T47D (cell line): ENCODE data around the gene C10orf143.
A peak's percentile ranks its signal among the peaks of the same experiment; 100 is the strongest.
"Not testable (repeated sequence)": the region's sequence is repeated elsewhere in the genome, so short reads cannot be mapped to it uniquely, and the experiment has no call there.

Source experiments
- DNase-seq, 2 experiments: peaks; one replicate each; pipeline versions ENCODE4 v3.0.0 to v3.0.0-alpha.2; 2011 to 2012; ENCODE audit warnings: low read depth in 1 of 2, low spot score in 1 of 2
- JUND ChIP-seq: IDR thresholded peaks from 2 replicates; pipeline ENCODE4 v1.6.1; 2012; ENCODE audit warnings: low read depth
- in situ Hi-C: cut with HindIII; loops from 2 replicates; pipeline ENCODE4 v1.10.0; 2016; ENCODE audit warnings: low sequenced_read_pairs, low pct_unique_long_range_greater_than_20kb

The C10orf143 gene

GRCh38 chr10:130128922-130129321 is 18.3 kb upstream of the C10orf143 start:
- in situ Hi-C loops, result no loop called here
- no peak for DNase-seq
- TF ChIP-seq JUND, result no peak

DNA sequence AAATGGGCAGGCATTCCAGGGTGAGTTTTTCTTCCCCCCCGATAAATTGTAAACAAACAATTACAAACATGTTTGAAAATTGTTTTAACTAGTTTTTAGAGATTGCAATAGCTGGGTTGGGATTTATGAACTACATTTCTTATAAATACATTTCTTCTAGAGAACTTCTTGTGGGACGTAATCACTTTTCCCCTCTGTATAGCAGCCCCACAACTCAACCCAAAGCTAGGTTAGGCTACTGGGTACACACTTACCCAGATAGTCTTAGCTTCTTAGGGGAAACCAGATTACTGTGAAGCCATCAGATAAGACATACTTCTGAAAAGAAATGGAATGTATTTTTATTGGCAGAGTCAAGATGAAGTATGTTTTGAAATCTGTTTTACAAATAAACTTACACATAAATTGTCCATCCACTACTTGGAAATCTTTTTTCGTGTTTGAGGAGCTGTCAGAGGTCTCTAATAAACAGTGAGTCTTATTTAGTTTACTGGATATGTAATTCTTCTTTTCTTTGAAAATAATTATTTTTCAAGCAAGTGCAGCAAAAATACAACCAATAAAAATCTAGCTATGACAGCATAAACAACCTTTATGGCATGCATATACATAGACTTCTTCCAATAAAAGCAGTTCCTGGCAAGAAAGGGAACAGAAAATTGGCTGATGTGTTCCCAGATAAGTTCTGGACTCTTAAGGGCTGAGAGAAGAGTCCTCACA is 17.6 kb upstream of the C10orf143 start:
- no peak for TF ChIP-seq JUND
- in situ Hi-C loops, result no loop called here
- no peak for DNase-seq

- TF ChIP-seq JUND, result no peak
- in situ Hi-C loops, result no loop called here
- peak; percentile 81 to 82 for DNase-seq
Observed at GRCh38 chr10:130127364-130128061, 16.9 kb upstream of the C10orf143 start.

DNA sequence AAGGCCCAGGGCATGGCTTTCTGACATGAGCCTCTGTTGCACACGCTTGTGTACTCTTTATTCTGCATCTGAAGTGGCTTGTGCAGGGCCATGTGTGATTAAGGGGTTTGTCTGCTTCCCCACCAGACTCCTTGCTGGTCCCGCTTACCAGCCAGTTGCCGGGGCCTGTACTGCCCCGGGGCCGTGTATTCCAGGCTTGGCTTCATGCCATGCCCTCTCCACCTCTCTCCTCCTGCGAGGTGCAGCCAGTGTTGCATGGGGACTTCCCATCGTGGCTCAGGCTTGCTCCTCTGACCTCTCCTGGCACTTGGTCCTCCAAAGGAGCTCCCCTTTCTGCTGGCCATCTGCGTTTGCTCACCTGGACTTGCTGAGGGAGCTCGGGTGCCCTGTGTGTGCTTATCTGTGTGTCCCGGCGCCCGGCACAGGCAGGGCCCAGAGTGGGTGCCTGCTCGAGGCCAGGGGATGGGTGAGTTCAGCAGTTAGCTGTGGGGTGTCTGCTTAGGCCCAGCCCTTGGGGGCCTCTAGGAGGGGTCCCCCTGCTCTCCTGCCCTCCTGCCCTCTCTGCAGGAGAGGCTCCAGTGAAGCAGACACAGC is 11.0 kb upstream of the C10orf143 start:
- no peak for DNase-seq
- in situ Hi-C loops, result no loop called here
- TF ChIP-seq JUND, result no peak

- DNase-seq, in situ Hi-C loops: not testable (repeated sequence)
Observed at GRCh38 chr10:130117535-130117934, 6.9 kb upstream of the C10orf143 start.

DNA sequence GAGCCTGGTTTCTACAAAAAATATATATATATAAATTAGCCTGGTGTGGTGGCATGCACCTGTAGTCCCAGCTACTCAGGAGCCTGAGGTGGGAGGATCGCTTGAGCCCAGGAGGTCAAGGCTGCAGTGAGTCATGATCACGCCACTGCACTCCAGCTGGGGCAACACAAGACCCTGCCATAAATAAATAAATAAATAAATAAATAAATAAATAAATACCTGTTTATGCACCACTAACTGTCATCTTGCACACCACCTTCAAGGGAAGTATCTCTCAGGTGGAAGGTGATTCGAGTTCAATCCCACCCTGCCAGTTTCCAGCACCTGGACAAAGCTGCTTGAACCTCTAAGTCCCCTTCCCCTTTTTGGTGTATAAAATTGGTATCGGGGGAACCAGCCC is 6.3 kb upstream of the C10orf143 start:
- DNase-seq, in situ Hi-C loops: not testable (repeated sequence)

- in situ Hi-C loops, result no loop called here
- no peak for TF ChIP-seq JUND
- no peak for DNase-seq
Observed at GRCh38 chr10:130112821-130113220, 2.2 kb upstream of the C10orf143 start.

- DNase-seq, result no peak
- no peak for TF ChIP-seq JUND
- in situ Hi-C loops, result no loop called here
Observed at GRCh38 chr10:130111852-130112180, 1.2 kb upstream of the C10orf143 start.

DNA sequence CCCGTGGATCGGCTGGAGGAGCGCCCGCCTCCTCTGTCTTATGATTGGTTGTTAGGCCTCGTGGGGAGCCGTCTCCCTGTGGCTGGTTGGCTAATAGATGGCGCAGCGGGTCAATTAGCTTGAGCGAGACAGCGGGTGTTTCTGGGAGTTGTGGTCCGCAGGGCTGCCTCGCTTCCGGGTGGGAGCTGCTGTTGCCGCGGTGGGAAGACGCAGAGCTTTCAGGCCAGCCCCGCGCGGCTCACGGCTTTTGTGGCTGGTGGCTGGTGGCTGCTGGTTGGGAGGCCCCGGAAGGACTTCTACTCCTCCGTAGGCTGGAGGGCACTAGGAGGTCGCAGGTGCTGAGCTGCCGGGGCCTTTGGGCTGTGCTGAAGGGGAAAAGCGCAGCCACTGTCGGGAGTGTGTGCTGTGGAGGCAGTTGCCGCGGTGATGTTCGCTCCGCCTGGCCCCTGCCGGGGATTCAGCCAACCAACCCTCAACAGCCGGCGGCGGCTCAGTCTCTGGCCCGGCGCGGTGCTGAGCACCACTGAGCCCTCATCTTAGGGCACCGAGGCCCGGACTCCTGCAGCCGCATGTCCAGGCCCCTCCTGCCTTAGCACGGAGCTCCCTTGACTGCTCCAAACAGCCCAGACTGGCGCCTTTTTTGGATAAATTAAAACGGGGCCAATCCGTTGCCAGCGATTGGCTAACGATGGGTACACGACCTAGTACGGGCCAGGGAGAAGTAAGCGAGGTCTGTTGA is 652 bp upstream of the C10orf143 start:
- in situ Hi-C loops, result no loop called here
- TF ChIP-seq JUND, result no peak
- DNase-seq, result peak; percentile 83 to 96

GRCh38 chr10:130109796-130110245 is 809 bp downstream of the C10orf143 start:
- in situ Hi-C loops, result no loop called here
- peak; percentile 47 to 85 for DNase-seq
- no peak for TF ChIP-seq JUND

DNA sequence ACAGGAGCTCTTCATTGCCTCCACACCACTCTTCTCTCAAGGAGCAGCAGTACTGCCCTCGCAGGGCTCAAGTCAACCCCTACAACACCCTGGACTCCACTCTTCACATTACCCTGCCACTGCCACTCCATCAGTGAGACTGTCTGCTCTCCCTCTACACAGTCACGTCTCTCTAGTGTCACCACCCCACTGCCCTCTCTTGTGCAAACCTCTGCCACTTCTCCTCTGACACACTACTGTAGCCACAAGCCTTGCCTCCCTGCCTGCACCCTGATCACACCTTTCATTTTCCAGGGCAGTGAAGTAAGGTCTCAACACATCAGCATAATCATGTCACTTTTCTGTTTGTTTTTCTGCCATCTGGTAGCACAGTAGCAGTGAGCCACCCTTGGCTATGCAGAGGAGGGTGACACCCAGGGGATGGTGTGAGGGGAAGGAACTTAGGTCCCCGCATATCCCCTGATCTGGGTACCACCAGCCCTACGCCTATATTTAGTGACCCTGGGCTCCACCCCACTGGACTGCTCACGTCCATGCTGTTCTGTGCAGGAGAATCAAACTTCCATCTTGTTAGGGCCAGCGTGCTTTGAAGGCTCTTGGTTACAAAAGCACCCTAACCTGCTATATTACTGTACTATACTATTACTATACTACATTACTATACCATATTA is 1.6 kb downstream of the C10orf143 start:
- TF ChIP-seq JUND, result no peak
- DNase-seq, result no peak
- in situ Hi-C loops, result no loop called here

GRCh38 chr10:130108146-130108545 is 2.5 kb downstream of the C10orf143 start:
- in situ Hi-C loops, DNase-seq: not testable (repeated sequence)
